HepG2 (cell line): ENCODE data around the gene CBLB. TPM values are rescaled to one million over a fixed set of nuclear protein-coding genes. Genes with fewer than 3 reads are reported as not detected.

ENCODE experiments used
- ATAC-seq: fragments of 200-7000 bp; cut with Tn5 transposase; 3 replicates; pipeline ENCODE4 v1.9.1; 2020; ENCODE audit warnings: mild to moderate bottlenecking, moderate library complexity
- BruUV-seq: library from RNA; stranded (reverse); fragments of 400-500 nt; replicated peaks from 2 replicates; lab custom pipeline; 2021; lab: Mats Ljungman, UMichigan
- CTCF ChIA-PET: fragments of 300-600 bp; formaldehyde crosslinking; extraction: SDS; loops from one replicate; lab custom pipeline; 2021; ENCODE audit warnings: low total read pairs, inconsistent platforms, low intra/inter-chr PET ratio; lab: Yijun Ruan, JAX
- POLR2A ChIA-PET: fragments of 350-600 bp; sonication (Branson Sonifier 250); formaldehyde crosslinking; loops from one replicate; lab custom pipeline; 2020; ENCODE audit warnings: antibody characterized with exemption, inconsistent platforms; lab: Yijun Ruan, JAX
- DNase-seq: peaks from one replicate; pipeline ENCODE4 v3.0.0-alpha.2; 2015; ENCODE audit warnings: low spot score
- FAIRE-seq: peaks from 3 replicates; lab custom pipeline; 2011; peaks lifted over from hg19 to GRCh38; lab: Jason Lieb, UNC
- H2AFZ ChIP-seq: one replicate; pipeline ENCODE4 v1.6.1; 2011; ENCODE audit warnings: low read length, inconsistent platforms
- H3K27ac ChIP-seq: fragments of 300-600 bp; 3 replicates; pipeline ENCODE4 v1.8.0; 2011; ENCODE audit warnings: mixed run types, mild to moderate bottlenecking, mixed read lengths, low read length, inconsistent platforms; ENCODE audit not compliant: insufficient read depth; ENCODE audit errors: extremely low read length
- H3K27me3 ChIP-seq, 2 experiments: fragments of 200-600 bp in 1 of 2; 2 replicates in 1 of 2; 3 replicates in 1 of 2; pipeline versions ENCODE4 v1.6.0 to v1.8.0; 2011; ENCODE audit warnings: low read length in 2 of 2, mild to moderate bottlenecking in 2 of 2, moderate library complexity in 2 of 2, inconsistent platforms in 1 of 2; ENCODE audit not compliant: insufficient read depth in 2 of 2, control insufficient read depth in 1 of 2
- H3K36me3 ChIP-seq, 2 experiments: fragments of 200-600 bp in 1 of 2; replicated peaks in 1 of 2; 2 replicates in 1 of 2; 3 replicates in 1 of 2; pipeline versions ENCODE4 v1.5.1 to v1.8.0; 2011; ENCODE audit warnings: low read length in 2 of 2, inconsistent platforms in 1 of 2; ENCODE audit not compliant: insufficient read depth in 2 of 2, control insufficient read depth in 1 of 2
- H3K4me1 ChIP-seq: 2 replicates; pipeline ENCODE4 v1.5.1; 2012; ENCODE audit warnings: low read length, inconsistent platforms; ENCODE audit not compliant: insufficient read depth
- H3K4me2 ChIP-seq: 2 replicates; pipeline ENCODE4 v1.6.0; 2011; ENCODE audit warnings: low read depth, low read length, inconsistent platforms
- H3K4me3 ChIP-seq, 3 experiments: fragments of 200-600 bp in 1 of 3; sonication (generic), shearing (Covaris generic) in 1 of 3; replicated peaks in 1 of 3; 2 replicates each; pipeline ENCODE4 v1.5.1; 2011 to 2016; ENCODE audit warnings: low read length in 3 of 3, inconsistent platforms in 2 of 3, low read depth in 2 of 3, mild to moderate bottlenecking in 2 of 3, control low read depth in 1 of 3, mixed read lengths in 1 of 3; ENCODE audit not compliant: insufficient read depth in 1 of 3
- H3K79me2 ChIP-seq: one replicate; pipeline ENCODE4 v1.6.1; 2011; ENCODE audit warnings: low read length, inconsistent platforms; ENCODE audit not compliant: insufficient read depth
- H3K9ac ChIP-seq: 2 replicates; pipeline ENCODE4 v1.6.0; 2011; ENCODE audit warnings: mild to moderate bottlenecking, low read depth, low read length, inconsistent platforms; ENCODE audit not compliant: insufficient read depth
- H3K9me3 ChIP-seq: 2 replicates; pipeline ENCODE4 v1.5.1; 2012; ENCODE audit warnings: mild to moderate bottlenecking, low read length
- H4K20me1 ChIP-seq: 2 replicates; pipeline ENCODE4 v1.6.0; 2011; ENCODE audit warnings: inconsistent platforms, mild to moderate bottlenecking, low read length, moderate library complexity; ENCODE audit not compliant: insufficient read depth
- CENPT ChIP-seq: sonication (generic); formaldehyde crosslinking; IDR thresholded peaks from 2 replicates; pipeline ENCODE4 v1.8.0; 2022; ENCODE audit warnings: low read depth, mild to moderate bottlenecking, moderate library complexity, missing genetic modification reagents
- EP300 ChIP-seq, 3 experiments: sonication (generic) in 1 of 3; formaldehyde crosslinking in 1 of 3; IDR thresholded peaks; 2 replicates each; pipeline versions ENCODE4 v1.5.1 to v1.6.1; 2011 to 2020; ENCODE audit warnings: low read depth in 2 of 3, low read length in 2 of 3, borderline replicate concordance in 1 of 3, improper control_type of control experiment in 1 of 3, mild to moderate bottlenecking in 1 of 3, missing genetic modification reagents in 1 of 3, moderate library complexity in 1 of 3
- GTF3A ChIP-seq: sonication (generic); formaldehyde crosslinking; conservative IDR thresholded peaks from 2 replicates; pipeline ENCODE4 v1.4.0; 2020; ENCODE audit warnings: mild to moderate bottlenecking, missing genetic modification reagents
- MAFK ChIP-seq, 2 experiments: IDR thresholded peaks in 1 of 2; conservative IDR thresholded peaks in 1 of 2; 2 replicates each; pipeline ENCODE4 v1.6.1; 2011; ENCODE audit warnings: improper control_type of control experiment in 2 of 2, low read length in 2 of 2
- MZF1 ChIP-seq: sonication (generic); formaldehyde crosslinking; IDR thresholded peaks from 2 replicates; pipeline ENCODE4 v1.8.1; 2023; ENCODE audit warnings: mild to moderate bottlenecking, missing genetic modification reagents, borderline replicate concordance
- NR1H2 ChIP-seq: sonication (generic); formaldehyde crosslinking; IDR thresholded peaks from 2 replicates; pipeline ENCODE4 v1.8.1; 2022; ENCODE audit warnings: low read depth, missing genetic modification reagents, borderline replicate concordance
- PAF1 ChIP-seq: IDR thresholded peaks from 2 replicates; pipeline ENCODE4 v1.6.1; 2016; ENCODE audit warnings: missing genetic modification reagents, missing compliant biosample characterization
- PITX1 ChIP-seq: sonication (generic); formaldehyde crosslinking; IDR thresholded peaks from 2 replicates; pipeline ENCODE4 v1.5.1; 2020; ENCODE audit warnings: mild to moderate bottlenecking, missing genetic modification reagents
- WIZ ChIP-seq: sonication (generic); formaldehyde crosslinking; IDR thresholded peaks from 2 replicates; pipeline ENCODE4 v1.5.1; 2020; ENCODE audit warnings: mild to moderate bottlenecking, missing genetic modification reagents
- ZBTB3 ChIP-seq: sonication (generic); formaldehyde crosslinking; IDR thresholded peaks from 2 replicates; pipeline ENCODE4 v1.4.0; 2020; ENCODE audit warnings: low read depth, mild to moderate bottlenecking, moderate library complexity, missing genetic modification reagents, borderline replicate concordance
- ZNF101 ChIP-seq: sonication (generic); formaldehyde crosslinking; IDR thresholded peaks from 2 replicates; pipeline ENCODE4 v1.4.0; 2020; ENCODE audit warnings: mild to moderate bottlenecking, low read depth, missing genetic modification reagents, borderline replicate concordance
- ZNF496 ChIP-seq: sonication (generic); formaldehyde crosslinking; IDR thresholded peaks from 2 replicates; pipeline ENCODE4 v1.8.1; 2023; ENCODE audit warnings: mild to moderate bottlenecking, moderate library complexity, missing genetic modification reagents; ENCODE audit not compliant: insufficient replicate concordance
- ZNF556 ChIP-seq: sonication (generic); formaldehyde crosslinking; IDR thresholded peaks from 2 replicates; pipeline ENCODE4 v1.4.0; 2020; ENCODE audit warnings: mild to moderate bottlenecking, missing genetic modification reagents, borderline replicate concordance
- ZNF619 ChIP-seq: sonication (generic); formaldehyde crosslinking; IDR thresholded peaks from 2 replicates; pipeline ENCODE4 v1.4.0; 2020; ENCODE audit warnings: mild to moderate bottlenecking, missing genetic modification reagents
- ZNF687 ChIP-seq: sonication (generic); formaldehyde crosslinking; IDR thresholded peaks from 2 replicates; pipeline ENCODE4 v1.5.1; 2020; ENCODE audit warnings: mild to moderate bottlenecking, missing genetic modification reagents, moderate library complexity
- ZNF75D ChIP-seq: sonication (generic); formaldehyde crosslinking; IDR thresholded peaks from 2 replicates; pipeline ENCODE4 v1.8.1; 2023; ENCODE audit warnings: missing genetic modification reagents, mild to moderate bottlenecking, borderline replicate concordance
- ZNF784 ChIP-seq: sonication (generic); formaldehyde crosslinking; IDR thresholded peaks from 2 replicates; pipeline ENCODE4 v1.5.1; 2020; ENCODE audit warnings: missing genetic modification reagents, mild to moderate bottlenecking, borderline replicate concordance
- WGBS: methylation state at CpG from one replicate; pipeline ENCODE4 v1.1.6; 2017; ENCODE audit warnings: low lambda C conversion rate; 5-methylcytosine and 5-hydroxymethylcytosine counted together
- in situ Hi-C: cut with HindIII; loops from 2 replicates; pipeline ENCODE4 v1.10.0; 2017; ENCODE audit warnings: low pct_unique_long_range_greater_than_20kb; ENCODE audit not compliant: extremely low pct_ligation_motif_present
- intact Hi-C: fragments of 100-400 bp; cut with micrococcal nuclease; formaldehyde crosslinking; loops from one replicate; pipeline ENCODE4 v1.10.0; 2022; ENCODE audit not compliant: unreplicated experiment
- polyA plus RNA-seq, 8 experiments: library from polyadenylated mRNA; depleted of rRNA in 3 of 8; stranded (reverse) in 7 of 8; unstranded in 1 of 8; fragments of >200 nt; fragmentation: Illumina TruSeq in 4 of 8; extraction: Trizol in 4 of 8; gene quantifications; 2 replicates each; pipeline versions ENCODE4 v1.2.1 to v1.2.3, GENCODE V29; 2011 to 2016; ENCODE audit warnings: low read depth in 4 of 8, missing spikeins in 1 of 8, mixed read lengths in 1 of 8; ENCODE audit not compliant: insufficient read depth in 1 of 8
- total RNA-seq, 5 experiments: library from RNA; depleted of rRNA; stranded (reverse); fragments of >200 nt; fragmentation: Illumina TruSeq; extraction: Trizol; gene quantifications; 2 replicates each; pipeline ENCODE4 v1.2.3, GENCODE V29; 2016; ENCODE audit warnings: low read depth in 1 of 5
- TF ChIP-seq, protein P1 (sequence below): sonication (generic); formaldehyde crosslinking; IDR thresholded peaks from 2 replicates; pipeline ENCODE4 v1.4.0; 2020; ENCODE audit warnings: mild to moderate bottlenecking, low read depth, missing genetic modification reagents

The CBLB gene
- total and polyA plus RNA-seq, 2 of the 13 experiments (the other 11 are each of a cell fraction or from before 2014, with no cell fraction given): 9.8 to 16.4 TPM

DNA sequence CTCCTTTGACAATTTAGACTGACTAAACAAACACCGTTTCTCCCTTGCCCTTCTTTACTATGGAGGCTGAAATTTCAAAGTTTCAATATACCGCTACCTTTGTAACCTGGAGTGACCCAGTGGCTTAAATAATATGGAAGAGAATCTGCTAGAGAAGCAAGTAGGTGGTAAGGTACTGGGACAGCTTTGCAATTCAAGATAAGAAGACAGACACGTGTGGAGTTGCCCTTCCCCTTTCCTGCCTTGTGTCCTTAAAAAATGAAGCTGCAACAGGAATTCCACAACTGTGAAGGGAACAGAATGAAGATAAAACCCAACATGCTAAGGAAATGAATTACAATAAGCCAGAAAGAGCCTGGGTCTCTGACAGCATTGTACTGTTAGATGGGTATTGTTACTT lies 26.4 kb downstream of the CBLB start:
- Histone ChIP-seq H3K4me1 (peaks cover 8% of the 10 kb centered on the region), H3K36me3 (peaks cover 1 to 2% of the 10 kb centered on the region in 2 experiments; a peak in 2 of 5 replicates), H3K79me2 (no peaks in the 10 kb centered on the region), H4K20me1 (peaks cover 9% of the 10 kb centered on the region; the same call in 1 of the 2 replicates), H3K27ac (no peak overlapping the region), H3K4me3 (no peak overlapping the region), H2AFZ (no peak overlapping the region), H3K27me3 (no peaks in the 10 kb centered on the region), H3K4me2 (no peak overlapping the region), H3K9ac (no peak overlapping the region), H3K9me3 (no peaks in the 10 kb centered on the region)
- no peak for FAIRE-seq
- in situ Hi-C loops (no loop called here), intact Hi-C loops (no loop called here)
- no peak for DNase-seq
- ChIA-PET POLR2A (no interaction called here), CTCF (no interaction called here)
- 92% methylated on average over 3 of the region's 3 CpGs for WGBS
- TSS peak; percentile 12 for BruUV-seq
- ATAC-seq: no peak
- TF ChIP-seq ZNF619 (CRISPR knock-in tag) (no peak), WIZ (no peak), ZNF496 (no peak), PAF1 (CRISPR knock-in tag) (no peak), ZNF556 (CRISPR knock-in tag) (no peak), PITX1 (CRISPR knock-in tag) (no peak), GTF3A (CRISPR knock-in tag) (no peak), ZBTB3 (CRISPR knock-in tag) (no peak), MAFK (conservative IDR thresholded peaks at IDR 0.05 in 1 of 2, IDR thresholded peaks at IDR 0.05 in 1 of 2; ENCODE audit: low read length in 2 of 2) (no peak), ZNF101 (CRISPR knock-in tag) (no peak), ZNF75D (no peak), CENPT (no peak), NR1H2 (CRISPR knock-in tag) (no peak), ZNF687 (CRISPR knock-in tag) (no peak), EP300 (IDR thresholded peaks at IDR 0.05; ENCODE audit: low read depth in 2 of 2, low read length in 2 of 2) (no peak), EP300 (CRISPR knock-in tag; IDR thresholded peaks at IDR 0.05; ENCODE audit: borderline replicate concordance) (no peak), MZF1 (CRISPR knock-in tag) (no peak), ZNF784 (no peak)
- TF ChIP-seq, protein P1, sequence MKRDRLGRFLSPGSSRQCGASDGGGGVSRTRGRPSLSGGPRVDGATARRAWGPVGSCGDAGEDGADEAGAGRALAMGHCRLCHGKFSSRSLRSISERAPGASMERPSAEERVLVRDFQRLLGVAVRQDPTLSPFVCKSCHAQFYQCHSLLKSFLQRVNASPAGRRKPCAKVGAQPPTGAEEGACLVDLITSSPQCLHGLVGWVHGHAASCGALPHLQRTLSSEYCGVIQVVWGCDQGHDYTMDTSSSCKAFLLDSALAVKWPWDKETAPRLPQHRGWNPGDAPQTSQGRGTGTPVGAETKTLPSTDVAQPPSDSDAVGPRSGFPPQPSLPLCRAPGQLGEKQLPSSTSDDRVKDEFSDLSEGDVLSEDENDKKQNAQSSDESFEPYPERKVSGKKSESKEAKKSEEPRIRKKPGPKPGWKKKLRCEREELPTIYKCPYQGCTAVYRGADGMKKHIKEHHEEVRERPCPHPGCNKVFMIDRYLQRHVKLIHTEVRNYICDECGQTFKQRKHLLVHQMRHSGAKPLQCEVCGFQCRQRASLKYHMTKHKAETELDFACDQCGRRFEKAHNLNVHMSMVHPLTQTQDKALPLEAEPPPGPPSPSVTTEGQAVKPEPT (CRISPR knock-in tag): no peak
